SK-MEL-5 (cell line): ENCODE data around the gene NXT1. TPM values are rescaled to one million over a fixed set of nuclear protein-coding genes. Genes with fewer than 3 reads are reported as not detected.

Experiments
- DNase-seq: peaks from one replicate; pipeline ENCODE4 v3.0.0-alpha.2; 2016; ENCODE audit warnings: low read depth, low spot score
- in situ Hi-C: cut with HindIII; loops from 2 replicates; pipeline ENCODE4 v1.10.0; 2016; ENCODE audit warnings: low sequenced_read_pairs, high pct_unique_total_duplicates, low pct_unique_long_range_greater_than_20kb
- total RNA-seq: library from RNA; depleted of rRNA; stranded (reverse); fragments of >200 nt; shearing (Covaris generic); gene quantifications from 2 replicates; pipeline ENCODE4 v1.2.3, GENCODE V29; 2014

NXT1 gene
- total RNA-seq, 1 experiment from 2014 or later, result 39.8 TPM

DNA sequence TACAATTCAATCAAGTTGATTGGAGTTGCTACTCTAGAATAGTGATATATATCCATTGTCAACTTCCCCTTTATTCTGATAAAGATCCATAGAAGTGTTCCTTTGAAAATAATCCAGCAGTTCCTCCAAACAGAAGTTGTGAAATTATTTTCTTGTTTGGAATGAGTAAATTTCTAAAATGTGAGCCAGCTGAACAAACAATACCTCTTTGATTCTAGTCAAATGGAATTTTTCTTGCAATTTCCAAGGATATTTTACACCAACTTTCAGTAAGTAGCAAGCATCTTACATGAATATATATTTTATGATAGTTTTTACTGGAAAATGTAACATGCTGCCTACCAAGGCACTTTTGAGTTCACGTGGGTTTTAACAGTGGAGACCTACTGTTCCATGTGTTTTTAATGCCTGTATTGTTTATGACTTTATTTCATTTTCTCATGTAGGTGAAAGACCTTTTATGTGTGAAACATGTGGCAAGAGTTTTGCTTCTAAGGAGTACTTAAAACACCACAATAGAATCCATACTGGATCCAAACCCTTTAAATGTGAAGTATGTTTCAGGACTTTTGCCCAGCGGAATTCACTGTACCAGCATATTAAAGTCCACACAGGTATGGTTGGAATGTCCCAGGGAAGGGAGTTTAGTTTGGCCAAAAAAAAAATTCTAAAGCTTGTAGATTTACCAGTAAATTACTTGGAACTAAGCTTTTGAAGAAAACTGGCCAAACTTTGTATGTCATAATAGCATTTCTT is 17.9 kb downstream of the NXT1 start:
- in situ Hi-C loops, result no loop called here
- DNase-seq, result no peak

- no peak for DNase-seq
- in situ Hi-C loops, result no loop called here
Measured at GRCh38 chr20:23369072-23369823, 18.7 kb downstream of the NXT1 start.

DNA sequence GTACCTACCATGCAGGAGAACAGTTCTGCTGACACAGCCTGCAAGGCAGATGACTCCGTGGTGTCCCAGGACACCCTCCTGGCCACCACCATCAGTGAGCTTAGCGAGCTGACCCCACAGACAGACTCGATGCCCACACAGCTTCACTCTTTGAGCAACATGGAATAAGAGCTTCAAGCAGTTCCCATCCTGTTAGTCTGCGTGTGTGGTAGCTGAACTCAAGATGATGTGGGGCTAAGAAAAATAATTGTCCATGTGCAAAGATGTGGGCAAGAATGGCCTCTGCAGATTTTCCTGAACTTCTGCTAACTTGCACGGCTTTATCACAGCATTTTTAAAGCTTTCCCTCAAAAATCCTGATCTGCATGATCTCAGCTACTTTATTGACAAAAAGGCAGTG is 19.7 kb downstream of the NXT1 start:
- DNase-seq, result no peak
- in situ Hi-C loops, result no loop called here

DNA sequence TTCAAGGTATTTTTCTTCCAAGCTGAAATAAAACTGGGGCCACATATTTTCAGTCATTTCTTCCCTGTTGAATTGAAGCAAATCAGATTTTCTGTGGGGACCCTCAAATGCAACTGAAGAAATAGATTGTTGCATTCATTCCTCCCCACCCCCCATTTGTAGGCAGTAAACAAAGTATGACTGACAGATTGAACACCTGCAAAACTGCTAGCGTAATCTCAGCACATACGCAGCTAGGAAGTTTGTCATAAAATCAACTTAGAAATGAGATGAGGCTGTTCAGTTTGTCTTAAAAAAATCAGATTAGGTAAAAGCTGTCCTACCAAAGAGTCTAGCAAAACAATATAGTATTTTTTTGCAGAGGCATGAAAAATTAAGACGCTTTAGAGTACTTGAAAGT is 20.3 kb downstream of the NXT1 start:
- no peak for DNase-seq
- in situ Hi-C loops, result no loop called here

GRCh38 chr20:23371496-23371895 is 20.9 kb downstream of the NXT1 start:
- in situ Hi-C loops, result no loop called here

GRCh38 chr20:23374441-23374840 is 23.9 kb downstream of the NXT1 start:
- DNase-seq, result no peak

More at GRCh38 chr20:23371496-23371895, 20.9 kb downstream of the NXT1 start:
- DNase-seq, result no peak

GRCh38 chr20:23375827-23376226 is 25.2 kb downstream of the NXT1 start:
- DNase-seq, result no peak
- in situ Hi-C loops, result no loop called here

More at GRCh38 chr20:23374441-23374840, 23.9 kb downstream of the NXT1 start:
- in situ Hi-C loops, result no loop called here

- no peak for DNase-seq
- in situ Hi-C loops, result no loop called here
Measured at GRCh38 chr20:23379772-23380171, 29.2 kb downstream of the NXT1 start.

DNA sequence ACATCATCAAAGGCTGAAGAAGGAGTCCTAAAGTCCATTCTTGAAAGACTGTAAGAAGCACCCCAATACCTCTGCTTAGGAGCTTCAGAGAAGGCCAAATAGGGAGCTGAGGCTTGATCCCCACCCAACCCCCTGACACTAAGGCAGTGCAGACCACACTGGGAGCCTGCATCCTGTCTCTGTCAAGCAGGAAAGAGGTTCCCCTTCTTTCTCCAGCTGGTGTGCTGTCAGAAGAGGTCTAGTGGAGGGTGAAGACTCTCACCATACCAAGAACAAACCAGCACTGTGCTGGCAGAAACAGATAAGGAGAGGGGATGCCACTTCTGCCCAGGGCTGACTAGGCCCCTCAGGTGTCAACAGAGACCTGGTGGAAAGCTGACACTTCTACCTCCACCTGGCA is 31.3 kb downstream of the NXT1 start:
- in situ Hi-C loops, result no loop called here
- no peak for DNase-seq

DNA sequence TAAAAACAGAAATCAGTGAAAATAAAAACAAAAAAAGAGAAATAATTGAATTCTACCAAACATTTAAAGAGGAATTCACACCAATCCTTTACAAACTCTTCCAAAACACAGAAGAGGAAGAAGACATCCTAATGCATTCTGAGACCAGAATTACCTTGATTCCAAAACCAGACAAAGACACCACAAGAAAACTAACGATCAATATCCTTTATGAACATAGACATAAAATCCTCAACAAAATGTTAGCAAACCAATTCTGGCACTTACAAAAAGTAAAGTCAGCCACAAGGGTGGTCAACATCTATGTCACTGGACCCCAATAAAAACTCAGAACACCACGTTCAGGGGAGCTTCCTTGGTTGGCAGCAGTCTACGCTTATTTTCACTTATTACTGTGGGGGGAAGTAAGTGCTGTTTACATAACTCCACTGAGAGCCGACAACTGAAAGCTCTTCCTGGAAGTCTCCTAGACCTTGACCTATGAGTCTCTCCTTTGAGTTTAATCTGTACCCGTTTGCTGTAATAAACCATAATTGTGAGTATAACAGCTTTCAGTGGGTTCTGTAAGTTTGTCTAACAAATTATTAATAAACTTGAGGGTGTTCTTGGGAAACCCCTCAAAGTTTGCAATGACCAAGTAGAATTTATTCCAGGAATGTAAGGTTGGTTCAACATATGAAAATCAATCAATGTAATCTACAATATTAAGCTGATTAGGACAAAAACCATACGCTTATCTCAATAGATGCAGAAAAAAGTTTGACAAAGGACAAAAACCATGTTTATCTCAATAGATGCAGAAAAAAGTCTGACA is 35.9 kb downstream of the NXT1 start:
- in situ Hi-C loops, result no loop called here
- DNase-seq, result no peak

DNA sequence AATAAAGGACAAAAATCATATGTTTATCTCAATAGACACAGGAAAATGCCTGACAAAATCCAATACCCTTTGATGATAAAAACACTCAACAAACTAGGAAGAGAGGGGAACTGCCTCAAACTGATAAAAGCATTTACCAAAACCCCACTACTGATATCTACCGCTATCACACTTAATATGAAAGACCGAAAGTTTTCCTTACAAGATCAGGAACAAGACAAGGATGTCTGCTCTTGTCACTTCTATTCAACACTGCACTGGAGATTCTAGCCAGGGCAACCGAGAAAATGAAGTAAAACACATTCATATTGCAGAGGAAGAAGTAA is 36.5 kb downstream of the NXT1 start:
- in situ Hi-C loops, result no loop called here
- no peak for DNase-seq

- in situ Hi-C loops, result no loop called here
- DNase-seq, result no peak
Measured at GRCh38 chr20:23390091-23390774, 39.6 kb downstream of the NXT1 start.

DNA sequence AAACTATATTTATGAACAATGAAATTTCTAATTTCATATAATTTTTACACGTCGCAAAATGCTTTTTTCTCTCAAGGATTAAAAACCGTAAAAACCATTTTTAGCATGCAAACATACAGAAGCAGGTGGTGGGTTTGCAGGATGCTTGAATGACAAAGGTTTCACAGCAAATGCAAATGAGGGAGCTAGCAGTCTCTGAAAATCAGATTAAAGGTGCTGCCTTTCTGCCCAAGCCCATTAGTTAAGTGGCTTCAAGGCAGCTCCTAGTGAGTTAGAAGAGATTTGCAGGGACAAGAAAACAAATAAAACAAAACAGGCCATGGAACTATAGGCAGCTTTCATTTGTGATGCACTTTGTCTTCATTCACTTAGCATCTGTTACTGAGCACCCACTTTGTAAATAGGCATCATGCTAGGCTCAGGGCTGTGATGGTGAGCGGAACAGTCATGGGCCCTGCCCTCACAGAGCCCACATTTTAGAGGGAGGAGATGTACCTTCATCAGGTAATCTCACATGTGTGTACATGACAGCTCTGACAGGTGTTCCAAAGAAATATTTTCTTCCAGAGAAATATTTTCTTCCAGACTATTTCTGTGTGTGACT is 41.2 kb downstream of the NXT1 start:
- no peak for DNase-seq
- in situ Hi-C loops, result no loop called here

GRCh38 chr20:23393996-23394775 is 43.6 kb downstream of the NXT1 start:
- DNase-seq, result no peak
- in situ Hi-C loops, result no loop called here

DNA sequence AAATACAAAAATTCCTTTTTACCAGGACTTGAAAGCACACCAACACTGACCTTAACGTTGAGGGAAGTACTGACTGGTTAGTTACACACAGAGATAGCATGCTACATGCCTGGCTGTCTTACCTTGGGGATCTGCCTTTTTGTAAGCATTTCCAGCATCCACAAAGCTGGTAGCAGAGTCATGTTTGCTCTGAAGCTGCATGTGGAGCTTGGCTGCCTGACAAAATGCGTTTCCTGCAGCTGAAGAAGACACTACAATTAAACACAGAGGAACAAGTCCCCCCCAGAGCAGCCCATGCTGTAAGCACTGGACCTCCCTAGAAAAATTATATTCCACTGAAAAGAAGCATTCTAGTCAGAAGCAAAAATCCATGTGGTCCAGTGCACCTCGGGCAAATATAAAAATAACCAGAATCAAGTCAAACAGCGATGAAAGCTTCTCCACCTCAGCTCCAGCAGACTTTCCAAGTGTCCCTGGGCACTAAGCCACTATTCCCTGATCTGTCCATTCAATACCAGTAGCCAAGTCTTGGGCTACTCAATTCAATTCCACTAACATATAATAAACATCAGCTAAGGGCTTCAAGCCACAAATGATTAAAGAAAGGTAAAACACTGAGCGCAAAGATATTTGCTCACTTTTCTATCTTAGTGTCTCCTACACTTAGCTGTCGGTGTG is 46.5 kb downstream of the NXT1 start:
- in situ Hi-C loops, result no loop called here

GRCh38 chr20:23397961-23398360 is 47.4 kb downstream of the NXT1 start:
- in situ Hi-C loops, result no loop called here
- no peak for DNase-seq

More for the DNA sequence above, 46.5 kb downstream of the NXT1 start:
- DNase-seq, result no peak
